BE2C (cell line): ENCODE data around the gene MYO5B.

Experiments used
- DNase-seq: peaks from one replicate; pipeline ENCODE4 v3.0.0-alpha.2; 2020
- H3K27me3 ChIP-seq: fragments of 250-450 bp; sonication (Bioruptor Pico); 2 replicates; pipeline ENCODE4 v1.5.1; 2020; ENCODE audit warnings: mild to moderate bottlenecking
- H3K36me3 ChIP-seq: fragments of 250-450 bp; sonication (Bioruptor Pico); 2 replicates; pipeline ENCODE4 v1.5.1; 2020; ENCODE audit warnings: mild to moderate bottlenecking
- H3K4me1 ChIP-seq: fragments of 250-450 bp; sonication (Bioruptor Pico); 2 replicates; pipeline ENCODE4 v1.5.1; 2020
- H3K4me3 ChIP-seq: 2 replicates; pipeline ENCODE4 v1.5.1; 2011; ENCODE audit warnings: low read depth, low read length
- H3K9me3 ChIP-seq: fragments of 250-450 bp; sonication (Bioruptor Pico); 2 replicates; pipeline ENCODE4 v1.5.1; 2020
- CTCF ChIP-seq: IDR thresholded peaks from 2 replicates; pipeline ENCODE4 v1.5.1; 2012; ENCODE audit warnings: mild to moderate bottlenecking, low read depth, low read length

The MYO5B gene

DNA sequence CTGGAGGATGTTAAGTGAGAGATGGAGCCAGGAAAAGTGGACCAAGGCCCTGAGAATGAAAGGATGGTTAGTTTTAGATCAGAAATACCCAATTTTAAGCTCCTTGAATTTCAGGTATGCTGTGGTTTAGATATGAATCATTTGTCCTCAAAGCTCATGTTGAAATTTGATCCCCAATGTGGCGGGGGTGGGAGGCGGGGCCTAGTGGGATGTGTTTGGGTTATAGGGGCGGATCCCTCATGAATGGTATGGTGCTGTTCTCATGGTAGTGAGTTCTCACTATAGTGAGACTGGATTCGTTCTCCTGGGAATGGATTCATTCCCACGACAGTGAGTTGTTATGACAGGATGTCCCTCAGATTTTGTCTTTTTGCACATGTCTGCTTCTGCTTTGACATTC is 11.4 kb downstream of the MYO5B start:
- no peaks in the 10 kb centered on the region for H3K4me1 ChIP-seq
- DNase-seq, result no peak
- H3K4me3 ChIP-seq, result no peak overlapping the region

GRCh38 chr18:50182511-50182910 is 12.4 kb downstream of the MYO5B start:
- H3K4me3 ChIP-seq, result no peak overlapping the region
- no peak for TF ChIP-seq CTCF
- DNase-seq, result no peak
- H3K36me3 ChIP-seq, result no peaks in the 10 kb centered on the region
- no peaks in the 10 kb centered on the region for H3K27me3 ChIP-seq
- H3K4me1 ChIP-seq, result no peaks in the 10 kb centered on the region
- no peaks in the 10 kb centered on the region for H3K9me3 ChIP-seq

More for the DNA sequence above, 11.4 kb downstream of the MYO5B start:
- Histone ChIP-seq H3K27me3 (no peaks in the 10 kb centered on the region), H3K9me3 (no peaks in the 10 kb centered on the region), H3K36me3 (no peaks in the 10 kb centered on the region)
- no peak for TF ChIP-seq CTCF

DNA sequence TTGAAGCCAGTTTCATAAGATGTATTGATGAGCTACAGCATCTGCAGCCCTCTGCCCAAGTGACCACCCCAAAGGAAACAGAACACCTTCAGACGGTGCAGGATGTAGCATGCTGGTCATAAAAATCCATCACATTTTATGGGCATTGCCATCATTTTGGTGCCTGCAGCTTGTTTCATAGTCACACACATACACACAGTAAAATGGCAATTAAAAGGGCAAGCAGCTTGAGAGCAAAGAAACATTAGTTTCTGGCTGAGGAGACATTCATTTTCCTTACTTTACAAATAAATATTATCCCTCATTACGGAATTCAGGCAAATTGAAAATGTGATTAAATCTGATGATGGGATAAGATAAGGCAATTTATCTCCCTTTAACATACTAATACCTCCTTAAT is 13.4 kb downstream of the MYO5B start:
- no peaks in the 10 kb centered on the region for H3K9me3 ChIP-seq
- H3K4me1 ChIP-seq, result no peaks in the 10 kb centered on the region
- TF ChIP-seq CTCF, result no peak
- H3K4me3 ChIP-seq, result no peak overlapping the region
- no peaks in the 10 kb centered on the region for H3K27me3 ChIP-seq
- DNase-seq, result no peak
- H3K36me3 ChIP-seq, result no peaks in the 10 kb centered on the region

DNA sequence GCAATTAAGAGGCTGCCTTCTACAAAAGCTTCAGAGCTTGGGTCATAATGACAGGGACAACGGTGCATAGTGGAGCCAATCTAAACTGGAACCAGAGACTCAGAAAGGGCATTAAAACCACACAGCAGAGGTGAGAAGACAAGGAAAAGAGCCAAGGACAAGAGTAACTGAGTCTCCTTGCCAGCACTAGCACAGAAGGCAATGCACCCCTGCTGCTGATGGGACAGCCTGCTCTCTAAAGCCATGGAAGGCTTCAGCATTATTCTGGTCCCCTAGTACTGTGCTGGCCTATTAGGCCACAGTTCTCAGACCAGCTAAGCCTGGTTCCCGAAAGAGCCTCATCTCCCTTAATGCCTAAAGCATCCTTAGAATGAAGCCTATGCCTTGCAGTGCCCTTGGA is 15.5 kb downstream of the MYO5B start:
- no peak for DNase-seq
- Histone ChIP-seq H3K27me3 (no peaks in the 10 kb centered on the region), H3K4me3 (no peak overlapping the region), H3K9me3 (no peaks in the 10 kb centered on the region), H3K36me3 (no peaks in the 10 kb centered on the region), H3K4me1 (no peaks in the 10 kb centered on the region)
- TF ChIP-seq CTCF, result no peak

DNA sequence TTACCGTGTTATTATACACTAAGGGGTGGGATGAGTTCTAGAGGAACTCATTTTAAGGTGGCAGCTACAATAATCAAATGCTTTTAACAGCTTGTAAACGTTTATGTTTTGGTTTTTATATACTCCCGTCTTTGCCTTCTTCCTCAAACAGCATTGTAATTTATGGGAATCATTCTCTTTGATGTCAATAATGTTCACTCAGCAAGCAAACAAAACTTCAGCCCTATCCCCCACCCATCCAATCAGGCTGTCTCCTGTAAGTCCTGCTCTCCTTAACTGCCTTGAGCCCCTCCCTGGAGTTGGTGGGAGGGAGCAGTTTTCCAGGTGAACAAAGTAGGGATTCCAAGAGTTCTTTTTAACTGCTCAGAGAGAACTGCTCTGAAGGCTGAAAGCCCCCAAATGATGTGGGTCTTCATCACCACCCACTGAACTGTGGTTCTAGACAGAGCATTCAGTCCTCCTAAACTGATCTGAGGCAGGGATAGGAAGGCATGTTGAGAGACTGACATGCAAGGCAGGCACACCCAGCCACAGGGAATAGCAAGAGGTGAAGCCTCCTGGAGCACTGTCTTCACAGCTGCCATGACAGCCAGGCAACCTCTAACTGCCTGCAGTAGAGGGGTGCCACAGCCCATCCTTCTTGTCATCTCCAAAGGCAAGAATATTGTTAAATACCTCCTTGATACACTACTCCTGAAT is 17.5 kb downstream of the MYO5B start:
- Histone ChIP-seq H3K36me3 (no peaks in the 10 kb centered on the region), H3K4me3 (no peak overlapping the region), H3K4me1 (no peaks in the 10 kb centered on the region), H3K27me3 (no peaks in the 10 kb centered on the region), H3K9me3 (no peaks in the 10 kb centered on the region)
- no peak for TF ChIP-seq CTCF
- DNase-seq, result no peak

DNA sequence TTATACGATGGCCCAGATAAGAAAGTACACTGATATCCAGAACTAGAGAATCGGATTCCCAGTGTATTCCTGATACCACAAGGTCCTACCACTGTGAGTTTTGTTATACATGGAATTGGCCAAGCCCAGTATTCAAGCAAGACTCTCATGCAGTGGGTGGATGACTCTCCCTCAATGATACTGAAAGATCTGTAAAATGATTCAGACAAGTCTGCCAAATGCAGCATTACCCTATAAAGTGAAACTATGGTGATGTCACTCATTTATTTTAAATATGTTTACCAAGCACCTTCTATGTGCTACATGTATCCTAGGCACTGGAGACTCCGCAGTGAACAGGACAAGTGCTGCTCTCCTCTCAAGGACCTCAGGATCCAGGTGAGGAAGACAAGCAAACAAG is 22.6 kb downstream of the MYO5B start:
- DNase-seq, result no peak
- Histone ChIP-seq H3K9me3 (no peaks in the 10 kb centered on the region), H3K27me3 (no peaks in the 10 kb centered on the region), H3K4me3 (no peak overlapping the region), H3K4me1 (no peaks in the 10 kb centered on the region), H3K36me3 (no peaks in the 10 kb centered on the region)
- no peak for TF ChIP-seq CTCF
